Embryonic facial prominence (tissue), 1 donor: ENCODE results near the gene OR52M1.

ENCODE experiments used
- DNase-seq: peaks from one replicate; pipeline ENCODE4 v3.0.0-alpha.2; 2016; ENCODE audit errors: extremely low spot score

The OR52M1 gene

DNA sequence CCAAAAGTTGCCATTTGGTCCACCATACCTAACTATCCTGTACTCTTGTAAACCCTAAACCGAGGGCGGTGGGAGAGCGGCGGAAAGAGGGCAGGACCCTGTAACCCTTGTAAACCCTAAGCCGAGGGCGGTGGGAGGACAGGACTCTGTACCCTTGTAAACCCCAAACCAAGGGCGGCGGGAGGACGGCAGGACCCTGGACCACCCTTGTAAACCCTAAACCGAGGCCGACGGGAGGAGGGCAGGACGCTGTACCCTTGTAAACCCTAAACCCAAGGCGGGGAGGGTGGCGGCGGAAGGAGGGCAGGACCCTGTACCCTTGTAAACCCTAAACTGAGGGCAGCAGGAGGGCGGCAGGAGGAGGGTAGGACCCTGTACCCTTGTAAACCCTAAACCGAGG, 24.1 kb downstream of the OR52M1 start:
- no peak for DNase-seq

- DNase-seq = no peak
Measured at GRCh38 chr11:4576880-4577279, 31.9 kb downstream of the OR52M1 start.

GRCh38 chr11:4577761-4578160, 32.8 kb downstream of the OR52M1 start:
- no peak for DNase-seq

DNA sequence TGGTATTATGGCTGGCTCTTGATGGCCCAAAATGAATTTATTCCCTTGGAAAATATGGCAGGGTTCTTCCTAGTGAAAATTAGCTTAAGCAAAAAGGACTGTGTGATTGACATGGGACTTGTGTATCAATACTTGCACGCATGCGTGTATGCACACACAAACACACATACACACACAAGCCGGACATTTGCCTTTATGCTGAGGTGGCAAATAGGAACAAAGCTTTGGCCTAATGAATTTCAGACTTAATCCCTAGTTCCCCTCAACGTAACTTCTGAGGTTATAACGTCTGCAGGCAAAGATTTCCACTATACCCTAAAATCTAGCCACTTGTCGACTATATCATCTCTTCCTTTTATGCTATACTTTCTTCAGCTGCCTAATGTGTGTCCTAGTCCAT, 33.6 kb downstream of the OR52M1 start:
- DNase-seq = no peak

- DNase-seq = no peak
Measured at GRCh38 chr11:4580124-4580523, 35.1 kb downstream of the OR52M1 start.

DNA sequence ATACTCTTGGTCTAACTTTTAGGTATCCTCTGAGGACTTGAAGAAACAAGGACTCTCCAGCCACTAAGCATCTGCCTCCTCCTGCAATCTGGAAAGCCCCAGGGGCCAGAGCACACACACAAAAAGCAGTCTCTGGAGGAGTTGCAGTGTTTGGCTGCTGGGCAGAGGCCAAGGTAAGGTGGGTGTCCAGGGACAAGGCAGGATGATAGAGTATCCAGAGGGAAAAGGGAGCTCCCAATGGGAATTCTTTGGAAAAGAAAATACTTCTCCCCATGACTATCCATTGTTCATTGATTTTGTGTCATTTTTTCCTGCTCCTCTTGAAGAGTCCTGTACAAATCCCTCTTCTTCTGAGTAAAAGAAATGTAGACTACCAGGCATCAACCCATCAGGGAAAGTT, 36.5 kb downstream of the OR52M1 start, which contains the start of gene OR52I2:
Gene OR52I2 (plus strand): TSS at position 301 of the 400 bp plus-strand sequence.
- DNase-seq = no peak

- no peak for DNase-seq
Measured at GRCh38 chr11:4589017-4589416, 44.0 kb downstream of the OR52M1 start.

DNA sequence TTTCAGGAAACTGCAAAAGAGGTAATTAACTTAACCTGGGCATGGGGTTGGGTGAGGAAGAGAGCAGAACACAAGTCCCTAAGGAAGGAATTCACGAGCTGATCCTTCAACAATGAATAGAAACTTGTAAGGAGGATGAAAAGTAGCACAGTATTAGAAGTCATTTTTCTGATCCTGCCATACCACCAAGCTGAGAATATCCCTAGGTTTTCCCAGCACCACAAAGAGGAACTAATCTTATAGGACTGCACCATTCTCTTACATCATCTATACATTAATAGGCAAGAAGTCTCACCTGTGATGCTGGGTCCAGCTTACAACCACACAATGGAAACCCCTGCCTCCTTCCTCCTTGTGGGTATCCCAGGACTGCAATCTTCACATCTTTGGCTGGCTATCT, 48.7 kb downstream of the OR52M1 start, which contains the start of gene OR52I1:
Gene OR52I1 (plus strand): TSS at position 301 of the 400 bp plus-strand sequence. CDS start 0 bp downstream, at position 301.
- DNase-seq = no peak
